Cerebellar cortex (tissue), 1 donor: ENCODE results near the gene NUDT17.

Source experiments
- DNase-seq: peaks from one replicate; pipeline ENCODE4 v3.0.0-alpha.2; 2015; ENCODE audit warnings: low spot score

NUDT17 gene

DNA sequence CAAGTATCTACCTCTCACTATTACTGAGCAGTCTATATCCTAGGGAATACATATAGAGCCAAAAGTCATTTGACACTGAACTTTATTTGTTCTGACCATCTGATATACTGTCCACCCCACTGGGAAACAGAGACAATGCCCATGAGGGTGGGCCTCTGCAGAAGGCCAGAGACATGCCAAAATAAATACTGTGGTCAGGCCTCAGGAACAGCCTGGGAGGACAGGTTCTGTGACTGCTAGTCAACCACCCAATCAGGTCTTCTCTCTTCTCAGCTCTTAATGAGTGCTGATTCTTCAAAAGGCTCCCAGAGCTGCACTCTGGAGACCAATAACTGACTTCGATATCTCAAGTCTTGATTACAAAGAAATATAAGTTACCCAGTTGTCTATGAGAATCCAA lies 45.7 kb downstream of the NUDT17 start:
- no peak for DNase-seq

DNA sequence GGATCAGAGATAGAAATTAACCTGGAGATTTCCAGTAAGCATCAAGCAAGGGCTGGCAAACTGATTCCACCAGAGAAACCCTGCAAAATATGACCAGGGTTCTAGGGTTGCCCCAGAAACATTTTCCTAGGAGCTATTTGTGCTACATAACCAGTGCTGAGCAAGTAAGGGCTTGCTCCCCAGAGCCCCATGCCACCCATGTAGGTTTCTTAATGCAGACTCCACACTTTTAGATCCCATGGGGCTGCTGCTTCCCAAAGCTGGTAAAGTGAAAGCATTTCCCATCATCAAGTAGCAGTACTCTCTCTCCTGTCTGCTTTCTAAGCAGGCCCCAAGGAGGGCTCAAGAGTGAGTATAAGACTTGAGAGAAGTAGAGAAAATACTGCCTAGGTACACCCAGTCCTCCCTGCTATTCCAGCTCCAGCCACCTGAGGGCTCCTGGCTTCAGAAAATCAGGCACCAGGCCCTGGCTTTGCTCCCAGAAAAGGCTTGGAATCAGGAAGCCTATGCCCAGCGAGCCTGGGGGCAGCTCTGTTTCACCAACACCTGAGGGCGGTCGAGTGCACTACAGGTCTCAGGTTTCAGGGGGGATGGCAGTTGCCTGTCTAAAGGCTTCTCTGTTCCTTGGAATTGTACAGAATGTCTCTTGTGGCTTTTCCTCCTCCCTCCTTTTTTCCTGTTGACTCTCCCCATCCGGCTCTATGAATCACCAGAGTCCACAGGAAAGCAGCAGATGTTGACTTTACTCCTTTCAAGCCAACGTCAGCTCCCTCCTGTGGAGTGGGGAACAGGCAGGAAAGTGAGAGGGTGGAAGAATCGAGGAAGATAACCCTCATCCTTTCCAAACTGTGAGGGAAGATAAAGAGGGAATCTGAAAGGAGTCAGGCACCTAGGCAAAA lies 46.4 kb downstream of the NUDT17 start:
- DNase-seq: peak; percentile 98

DNA sequence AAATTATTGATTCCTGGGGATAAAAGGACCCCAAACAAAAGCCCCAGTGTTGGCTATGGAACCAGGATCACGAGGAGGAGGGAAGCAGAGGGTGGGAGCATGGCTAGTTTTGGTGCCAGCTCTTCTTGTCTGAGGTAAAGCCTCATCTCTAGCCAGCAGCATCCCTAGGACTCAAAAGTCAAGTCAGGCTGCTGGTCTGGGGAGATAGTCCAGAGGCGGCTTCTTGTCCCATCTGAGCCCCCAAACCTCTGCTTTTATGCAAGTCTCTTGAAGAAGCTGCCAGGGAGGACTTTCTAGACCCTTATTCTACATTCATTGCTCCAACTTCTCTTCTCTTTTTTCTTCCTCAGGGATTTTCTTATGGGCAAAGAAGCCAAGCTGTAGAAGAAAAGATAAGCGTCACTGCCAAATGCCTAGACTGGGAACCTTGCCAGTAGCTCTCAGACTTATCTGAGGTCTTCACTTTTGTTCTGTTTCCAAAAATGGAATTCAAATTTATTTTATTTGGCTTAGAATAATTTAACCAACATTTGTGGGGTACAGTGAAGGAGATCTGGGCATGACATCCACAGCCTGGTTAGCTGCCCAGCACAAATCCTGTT lies 47.2 kb downstream of the NUDT17 start:
- peak; percentile 34 for DNase-seq

DNA sequence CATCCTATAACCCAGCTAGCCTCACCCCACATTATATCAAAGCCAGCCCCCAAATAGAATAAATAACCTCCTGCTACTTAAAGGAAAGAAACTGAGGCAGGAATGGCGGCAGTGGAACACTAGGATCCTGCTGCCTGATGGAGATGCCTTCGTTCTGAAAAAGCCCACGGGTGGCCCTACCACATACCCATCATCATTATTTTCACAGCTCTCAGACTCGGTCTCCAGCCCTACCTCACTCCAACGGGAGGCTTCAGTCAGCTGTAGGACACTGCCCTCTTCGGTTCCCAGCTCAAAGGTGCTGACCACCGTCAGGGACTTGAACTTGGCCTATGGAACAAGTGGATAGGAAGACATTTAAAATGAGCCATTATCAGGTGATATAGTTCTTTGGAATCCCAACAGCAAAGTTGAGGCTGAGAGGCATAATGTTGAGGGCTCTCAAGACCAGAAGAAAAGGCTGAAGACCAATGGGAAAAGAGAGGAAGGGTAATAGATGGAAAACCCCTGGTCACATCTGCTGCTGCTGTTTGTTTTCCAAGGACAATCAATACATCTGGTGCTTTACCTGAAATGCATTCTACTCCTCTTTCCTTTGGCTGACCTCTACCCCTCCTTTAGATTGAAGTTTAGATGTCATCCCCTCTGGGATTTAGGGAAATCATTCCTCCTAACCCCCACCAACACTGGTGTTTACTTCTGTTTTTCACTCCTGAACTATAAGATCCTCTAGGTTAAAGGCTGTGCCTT lies 48.1 kb downstream of the NUDT17 start:
- no peak for DNase-seq

DNA sequence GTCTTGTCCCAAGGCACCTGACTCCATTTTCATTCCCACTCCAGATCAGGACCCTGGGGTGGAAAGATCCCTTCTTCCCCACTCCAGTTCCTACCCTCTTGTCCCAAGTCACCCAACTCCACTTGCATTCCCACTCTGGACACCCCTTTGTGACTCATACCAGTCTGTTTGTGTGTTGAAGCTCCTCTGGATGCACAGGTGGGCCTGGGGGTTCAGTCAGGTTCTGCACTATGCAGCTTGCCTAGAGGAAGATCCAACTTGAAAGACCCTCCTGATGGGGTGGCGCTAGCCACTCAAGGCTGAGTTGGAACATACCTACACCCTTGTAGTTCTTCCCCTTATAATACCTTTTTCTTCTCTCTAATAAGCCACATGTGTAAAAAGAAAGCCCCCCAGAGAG lies 50.0 kb downstream of the NUDT17 start:
- no peak for DNase-seq

DNA sequence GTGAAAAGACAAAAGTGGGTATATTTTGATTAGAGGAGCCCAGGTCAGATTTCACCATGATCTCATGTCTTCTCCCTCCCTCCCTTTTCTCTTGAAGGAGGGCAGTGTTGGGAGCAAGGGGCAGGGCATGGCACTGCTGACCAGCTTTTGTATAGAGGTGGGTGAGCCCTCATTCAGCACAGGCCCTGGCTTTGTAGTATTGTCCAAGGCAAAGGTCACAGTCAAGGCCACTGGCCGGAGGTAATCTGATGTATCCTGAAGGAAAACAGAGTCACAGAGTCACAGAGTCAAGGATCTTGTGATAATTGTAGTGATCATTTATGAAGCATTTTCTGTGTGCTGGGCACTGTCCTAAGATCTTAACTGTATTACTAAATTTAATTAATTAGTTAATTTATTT lies 52.5 kb downstream of the NUDT17 start:
- no peak for DNase-seq
